Upper lobe of left lung (tissue), 4 donors: ENCODE results near the gene ALG9.

ENCODE experiments used
- CTCF ChIP-seq, 6 experiments: fragments of 450-650 bp in 4 of 6; fragments of 200-600 bp in 2 of 6; sonication (generic) in 2 of 6; IDR thresholded peaks; one replicate each; pipeline ENCODE4 v1.5.1; 2016 to 2019; ENCODE audit warnings: antibody characterized with exemption in 6 of 6
- EP300 ChIP-seq, 4 donors: sonication (generic); formaldehyde crosslinking; IDR thresholded peaks; one replicate each; pipeline ENCODE4 v1.5.1; 2017; ENCODE audit warnings: antibody characterized with exemption in 4 of 4, control low read depth in 2 of 4
- POLR2A ChIP-seq, 4 donors: fragments of 450-650 bp; IDR thresholded peaks; one replicate each; pipeline ENCODE4 v1.5.1; 2016 to 2017; ENCODE audit warnings: antibody characterized with exemption in 4 of 4, mild to moderate bottlenecking in 2 of 4
- POLR2AphosphoS5 ChIP-seq, 2 donors: sonication (generic); formaldehyde crosslinking; IDR thresholded peaks; one replicate each; pipeline ENCODE4 v1.5.1; 2017; ENCODE audit warnings: antibody characterized with exemption in 2 of 2

GRCh38 chr11:111823629-111824028, 47.8 kb downstream of the ALG9 start:
- TF ChIP-seq CTCF (IDR thresholded peaks at IDR 0.05) (no peak), POLR2A (IDR thresholded peaks at IDR 0.05) (no peak), EP300 (IDR thresholded peaks at IDR 0.05) (no peak), POLR2AphosphoS5 (IDR thresholded peaks at IDR 0.05) (no peak)
